CD14-positive monocyte (primary cell): ENCODE data around the gene RPL11. TPM values are rescaled to one million over a fixed set of nuclear protein-coding genes. Genes with fewer than 3 reads are reported as not detected.

ENCODE experiments used
- DNase-seq, 3 donors: peaks; one replicate each; pipeline ENCODE4 v3.0.0-alpha.2; 2011 to 2022
- H2AFZ ChIP-seq: 2 replicates; pipeline ENCODE4 v1.6.0; 2012; ENCODE audit warnings: mild to moderate bottlenecking, low read depth, low read length, inconsistent platforms; ENCODE audit not compliant: insufficient read depth, poor library complexity, severe bottlenecking
- H3K27ac ChIP-seq, 2 donors: 1 replicate in 1 of 2; 2 replicates in 1 of 2; pipeline ENCODE4 v1.5.1; 2012 to 2013; ENCODE audit warnings: low read length in 2 of 2, control low read depth in 1 of 2, inconsistent platforms in 1 of 2, low read depth in 1 of 2, mild to moderate bottlenecking in 1 of 2
- H3K27me3 ChIP-seq, 2 donors: one replicate each; pipeline versions ENCODE4 v1.6.0 to v1.6.1; 2011 to 2013; ENCODE audit warnings: low read length in 2 of 2; ENCODE audit not compliant: control insufficient read depth in 2 of 2, insufficient read depth in 2 of 2
- H3K36me3 ChIP-seq, 2 donors: replicated peaks in 1 of 2; 1 replicate in 1 of 2; 2 replicates in 1 of 2; pipeline versions ENCODE4 v1.5.1 to v1.6.1; 2012 to 2013; ENCODE audit warnings: low read length in 2 of 2, control low read depth in 1 of 2, inconsistent platforms in 1 of 2, mild to moderate bottlenecking in 1 of 2; ENCODE audit not compliant: insufficient read depth in 2 of 2, control insufficient read depth in 1 of 2
- H3K4me1 ChIP-seq, 2 donors: 1 replicate in 1 of 2; 2 replicates in 1 of 2; pipeline versions ENCODE4 v1.5.1 to v1.6.1; 2012 to 2013; ENCODE audit warnings: low read length in 2 of 2, control low read depth in 1 of 2, inconsistent platforms in 1 of 2, mild to moderate bottlenecking in 1 of 2, moderate library complexity in 1 of 2; ENCODE audit not compliant: insufficient read depth in 2 of 2, control insufficient read depth in 1 of 2
- H3K4me2 ChIP-seq: replicated peaks from 2 replicates; pipeline ENCODE3; 2012; ENCODE audit warnings: low read length, moderate library complexity, mild to moderate bottlenecking; ENCODE audit not compliant: poor library complexity, severe bottlenecking; ENCODE audit errors: extremely low read depth
- H3K4me3 ChIP-seq, 3 experiments: fragments of 200-600 bp in 1 of 3; sonication (generic) in 1 of 3; replicated peaks in 1 of 3; 1 replicate in 2 of 3; 2 replicates in 1 of 3; pipeline ENCODE4 v1.5.1; 2011 to 2013; ENCODE audit warnings: low read length in 3 of 3, mild to moderate bottlenecking in 3 of 3, control low read depth in 2 of 3, low read depth in 2 of 3, inconsistent platforms in 1 of 3, moderate library complexity in 1 of 3
- H3K79me2 ChIP-seq: 2 replicates; pipeline ENCODE4 v1.6.0; 2012; ENCODE audit warnings: mild to moderate bottlenecking, control low read depth, inconsistent platforms, low read length, moderate library complexity; ENCODE audit not compliant: insufficient read depth
- H3K9ac ChIP-seq: 2 replicates; pipeline ENCODE4 v1.6.0; 2017; ENCODE audit warnings: low read length, mild to moderate bottlenecking; ENCODE audit not compliant: insufficient read depth, poor library complexity, severe bottlenecking
- H3K9me3 ChIP-seq, 2 donors: replicated peaks in 1 of 2; 1 replicate in 1 of 2; 2 replicates in 1 of 2; pipeline versions ENCODE4 v1.5.1 to v1.6.1; 2012 to 2013; ENCODE audit warnings: low read length in 2 of 2, control low read depth in 1 of 2; ENCODE audit not compliant: control insufficient read depth in 1 of 2, insufficient read depth in 1 of 2
- H4K20me1 ChIP-seq: 2 replicates; pipeline ENCODE4 v1.6.0; 2012; ENCODE audit warnings: mild to moderate bottlenecking, low read length, control low read depth, moderate library complexity; ENCODE audit not compliant: insufficient read depth
- H3K27ac Mint-ChIP-seq, 7 donors: one replicate each; pipeline ENCODE4 v1.8.0; 2020; ENCODE audit warnings: mild to moderate bottlenecking in 7 of 7, mixed read lengths in 7 of 7, moderate library complexity in 6 of 7, inconsistent platforms in 2 of 7
- H3K27me3 Mint-ChIP-seq, 3 donors: one replicate each; pipeline ENCODE4 v1.8.0; 2021 to 2022; ENCODE audit warnings: low read depth in 3 of 3, mild to moderate bottlenecking in 3 of 3, mixed read lengths in 3 of 3, moderate library complexity in 3 of 3, inconsistent platforms in 1 of 3
- H3K36me3 Mint-ChIP-seq, 2 donors: one replicate each; pipeline ENCODE4 v1.8.0; 2020; ENCODE audit warnings: mixed read lengths in 2 of 2, inconsistent platforms in 1 of 2, mild to moderate bottlenecking in 1 of 2
- H3K4me1 Mint-ChIP-seq: one replicate; pipeline ENCODE4 v1.8.0; 2020; ENCODE audit warnings: mild to moderate bottlenecking, mixed read lengths
- H3K4me3 Mint-ChIP-seq, 2 donors: one replicate each; pipeline ENCODE4 v1.8.0; 2020; ENCODE audit warnings: mild to moderate bottlenecking in 2 of 2, mixed read lengths in 2 of 2, moderate library complexity in 1 of 2
- H3K9me3 Mint-ChIP-seq, 7 donors: one replicate each; pipeline ENCODE4 v1.8.0; 2020 to 2022; ENCODE audit warnings: mixed read lengths in 7 of 7, mild to moderate bottlenecking in 6 of 7, moderate library complexity in 6 of 7, inconsistent platforms in 2 of 7
- CTCF ChIP-seq: fragments of 200-600 bp; IDR thresholded peaks from one replicate; pipeline ENCODE4 v1.8.0; 2022; ENCODE audit warnings: antibody characterized with exemption, mild to moderate bottlenecking
- WGBS: methylation state at CpG from one replicate; pipeline ENCODE4 v1.1.5; 2013; ENCODE audit warnings: missing lambda C conversion rate; ENCODE audit not compliant: insufficient coverage; 5-methylcytosine and 5-hydroxymethylcytosine counted together
- intact Hi-C, 2 donors: fragments of 100-400 bp; cut with micrococcal nuclease; formaldehyde crosslinking; loops; one replicate each; pipeline versions ENCODE4 v1.15.0 to v1.15.1; 2023
- polyA plus RNA-seq, 3 donors: library from polyadenylated mRNA; depleted of rRNA in 1 of 3; unstranded in 2 of 3; stranded (reverse) in 1 of 3; fragments of 300-500 nt in 2 of 3; fragments of >200 nt in 1 of 3; fragmentation: Illumina TruSeq in 2 of 3; gene quantifications; 1 replicate in 2 of 3; 2 replicates in 1 of 3; pipeline ENCODE4 v1.2.3, GENCODE V29; 2012 to 2021

Gene RPL11
- polyA plus RNA-seq, 3 donors, result 542 to 923 (median 552) TPM

- peaks cover 41% of the 10 kb centered on the region for H4K20me1 ChIP-seq
Observed at GRCh38 chr1:23742670-23743286, 51.2 kb downstream of the RPL11 start.

More at GRCh38 chr1:23742670-23743286, 51.2 kb downstream of the RPL11 start:
- H3K4me2 ChIP-seq, result peak overlapping the region; percentile 98
- Mint-ChIP-seq H3K4me1 (peaks cover 30% of the 10 kb centered on the region), H3K9me3 (no peaks in the 10 kb centered on the region), H3K27me3 (peaks cover 0 to 4% (median 2%) of the 10 kb centered on the region in 3 donors), H3K27ac (peak overlapping the region in 6 of 7 donors; percentile 75 to 86 (median 82)), H3K36me3 (peaks cover 9 to 17% of the 10 kb centered on the region in 2 donors), H3K4me3 (peak overlapping the region; percentile 86 to 92)
- DNase-seq, result no peak
- peak overlapping the region; percentile 92 for H2AFZ ChIP-seq
- WGBS, result 11% methylated on average over 27 of the region's 28 CpGs
- no peak for TF ChIP-seq CTCF
- peak overlapping the region; percentile 30 to 88 for H3K27ac ChIP-seq
- peaks cover 16 to 27% of the 10 kb centered on the region in 2 donors for H3K4me1 ChIP-seq
- H3K9me3 ChIP-seq, result no peaks in the 10 kb centered on the region
- peaks cover 0 to 21% of the 10 kb centered on the region in 2 donors for H3K36me3 ChIP-seq
- intact Hi-C loops, result loop anchor here (5.0 to 10.0 kb wide), 2 partner anchors 50 to 188 kb away; partner anchors contain the start of genes ID3 (in 1 of the 2) and RPL11 (in 1 of the 2)
- peak overlapping the region; percentile 95 for H3K9ac ChIP-seq
- H3K27me3 ChIP-seq, result no peaks in the 10 kb centered on the region
- peak overlapping the region; percentile 67 to 93 (median 82) for H3K4me3 ChIP-seq
- H3K79me2 ChIP-seq, result peaks cover 46% of the 10 kb centered on the region
